GM18867 (cell line): ENCODE measurements around the gene NDUFA6.
A peak's percentile ranks its signal among the peaks of the same experiment; 100 is the strongest.
"Not testable (repeated sequence)": the region's sequence is repeated elsewhere in the genome, so short reads cannot be mapped to it uniquely, and the experiment has no call there.

Experiments used
- ATAC-seq: cut with Tn5 transposase; IDR thresholded peaks from one replicate; pipeline ENCODE4 v1.9.1; 2021; ENCODE audit warnings: mild to moderate bottlenecking, moderate library complexity; ENCODE audit not compliant: unreplicated experiment

NDUFA6 gene

GRCh38 chr22:42090596-42091454 is at the start of gene NDUFA6:
NDUFA6 (minus strand) TSS chr22:42090772; CDS start chr22:42090744, 28 bp downstream.
- peak; percentile 91 for ATAC-seq

GRCh38 chr22:42140153-42140552 is 49.6 kb upstream of the NDUFA6 start:
- ATAC-seq: not testable (repeated sequence)

- not testable (repeated sequence) for ATAC-seq
These were observed 48.9 kb upstream of the NDUFA6 start for GRCh38 chr22:42139508-42139907.

- ATAC-seq: no peak
These were observed 48.4 kb upstream of the NDUFA6 start for GRCh38 chr22:42138972-42139371.

- no peak for ATAC-seq
These were observed 47.7 kb upstream of the NDUFA6 start for GRCh38 chr22:42138122-42138770.

- not testable (repeated sequence) for ATAC-seq
These were observed 45.1 kb upstream of the NDUFA6 start for GRCh38 chr22:42135688-42136087.

GRCh38 chr22:42134100-42135020 is 43.8 kb upstream of the NDUFA6 start:
- no peak for ATAC-seq

- ATAC-seq: no peak
These were observed 41.9 kb upstream of the NDUFA6 start for GRCh38 chr22:42132457-42132856.

- no peak for ATAC-seq
These were observed 41.0 kb upstream of the NDUFA6 start for GRCh38 chr22:42131562-42131961.

- not testable (repeated sequence) for ATAC-seq
These were observed 40.3 kb upstream of the NDUFA6 start, which contains the start of gene CYP2D6 for GRCh38 chr22:42130639-42131431. CYP2D6 (minus strand) TSS chr22:42130810; CDS start chr22:42130791, 19 bp downstream.

- ATAC-seq: not testable (repeated sequence)
These were observed 39.6 kb upstream of the NDUFA6 start for GRCh38 chr22:42130182-42130581.

- not testable (repeated sequence) for ATAC-seq
These were observed 38.5 kb upstream of the NDUFA6 start for GRCh38 chr22:42128776-42129694.

GRCh38 chr22:42128007-42128406 is 37.4 kb upstream of the NDUFA6 start:
- ATAC-seq: not testable (repeated sequence)

- ATAC-seq: no peak
These were observed 37.0 kb upstream of the NDUFA6 start for GRCh38 chr22:42127606-42128005.

GRCh38 chr22:42123529-42123928 is 33.0 kb upstream of the NDUFA6 start:
- ATAC-seq: not testable (repeated sequence)

- not testable (repeated sequence) for ATAC-seq
These were observed 29.9 kb upstream of the NDUFA6 start for GRCh38 chr22:42120231-42121021.

- no peak for ATAC-seq
These were observed 26.4 kb upstream of the NDUFA6 start for GRCh38 chr22:42116848-42117424.

- ATAC-seq: not testable (repeated sequence)
These were observed 24.9 kb upstream of the NDUFA6 start for GRCh38 chr22:42115420-42115830.
